Peyer's patch (tissue), 4 donors: Measurements from ENCODE around the gene YIPF1. TPM values are rescaled to one million over a fixed set of nuclear protein-coding genes. Genes with fewer than 3 reads are reported as not detected.

Experiments used
- DNase-seq, 3 donors: peaks; one replicate each; pipeline ENCODE4 v3.0.0-alpha.2; 2017 to 2019
- H3K27ac ChIP-seq, 4 donors: fragments of 200-600 bp; sonication (generic); one replicate each; pipeline ENCODE4 v1.5.1; 2016 to 2019
- H3K27me3 ChIP-seq, 2 donors: fragments of 200-600 bp; sonication (generic); one replicate each; pipeline ENCODE4 v1.5.1; 2019
- H3K36me3 ChIP-seq, 3 donors: fragments of 200-600 bp; sonication (generic); one replicate each; pipeline ENCODE4 v1.5.1; 2016 to 2019
- H3K4me1 ChIP-seq, 4 donors: fragments of 200-600 bp; sonication (generic); one replicate each; pipeline ENCODE4 v1.5.1; 2016 to 2019
- H3K4me3 ChIP-seq, 4 donors: fragments of 200-600 bp; sonication (generic); 1 replicate in 3 of 4; 2 replicates in 1 of 4; pipeline ENCODE4 v1.5.1; 2016 to 2019; ENCODE audit warnings: mild to moderate bottlenecking in 1 of 4
- H3K9me3 ChIP-seq, 4 donors: fragments of 200-600 bp; sonication (generic); one replicate each; pipeline ENCODE4 v1.5.1; 2016 to 2019; ENCODE audit warnings: mild to moderate bottlenecking in 1 of 4
- POLR2A ChIP-seq, 2 donors: fragments of 450-650 bp; IDR thresholded peaks; one replicate each; pipeline ENCODE4 v1.5.1; 2017; ENCODE audit warnings: antibody characterized with exemption in 2 of 2, mild to moderate bottlenecking in 2 of 2, moderate library complexity in 2 of 2
- total RNA-seq, 4 donors: library from RNA; depleted of rRNA; stranded (reverse); fragments of >200 nt; gene quantifications; one replicate each; pipeline ENCODE4 v1.1.0, GENCODE V29; 2016
- TF ChIP-seq, protein P1 (sequence below), 6 experiments: fragments of 450-650 bp in 4 of 6; fragments of 200-600 bp in 2 of 6; sonication (generic) in 1 of 6; IDR thresholded peaks; one replicate each; pipeline ENCODE4 v1.5.1; 2017 to 2019; ENCODE audit warnings: antibody characterized with exemption in 6 of 6, mild to moderate bottlenecking in 3 of 6, moderate library complexity in 1 of 6

Gene YIPF1
- total RNA-seq, 4 donors from 2014 or later = 10.7 to 35.9 (median 20.4) TPM

DNA sequence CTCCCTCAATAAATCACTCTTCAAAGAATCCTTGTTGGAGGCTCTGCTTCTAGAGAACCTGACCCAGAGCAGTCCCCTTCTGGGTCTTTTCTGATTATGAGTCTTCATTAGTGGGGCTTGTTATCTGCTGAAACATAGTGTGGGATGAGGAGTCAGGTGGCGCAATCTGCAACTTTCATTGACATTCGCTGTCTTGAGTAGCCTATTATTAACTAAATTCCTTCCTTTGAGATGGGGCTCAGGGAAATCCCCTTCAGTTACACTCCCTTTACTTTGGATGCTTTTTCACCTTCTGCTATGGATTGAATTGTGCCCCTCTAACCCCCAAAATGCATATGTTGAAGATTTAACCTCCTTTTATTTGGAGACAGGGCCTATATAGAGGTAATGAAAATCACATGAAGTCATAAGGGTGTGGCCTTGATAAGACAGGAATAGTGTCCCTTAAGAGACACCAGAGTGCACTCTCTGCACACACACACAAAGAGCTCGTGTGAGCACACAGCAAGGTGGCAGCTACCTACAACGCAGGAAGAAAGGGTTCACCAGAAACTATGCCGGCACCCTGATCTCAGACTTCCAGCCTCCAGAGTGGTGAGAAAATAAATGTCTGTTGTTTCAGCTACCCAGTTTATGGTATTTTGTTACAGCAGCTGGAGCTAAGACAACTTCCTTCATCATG is 23.9 kb upstream of the YIPF1 start:
- Histone ChIP-seq H3K4me3 (no peak overlapping the region), H3K9me3 (no peaks in the 10 kb centered on the region), H3K27me3 (no peaks in the 10 kb centered on the region), H3K36me3 (no peaks in the 10 kb centered on the region), H3K4me1 (no peaks in the 10 kb centered on the region), H3K27ac (no peak overlapping the region)
- TF ChIP-seq, protein P1, sequence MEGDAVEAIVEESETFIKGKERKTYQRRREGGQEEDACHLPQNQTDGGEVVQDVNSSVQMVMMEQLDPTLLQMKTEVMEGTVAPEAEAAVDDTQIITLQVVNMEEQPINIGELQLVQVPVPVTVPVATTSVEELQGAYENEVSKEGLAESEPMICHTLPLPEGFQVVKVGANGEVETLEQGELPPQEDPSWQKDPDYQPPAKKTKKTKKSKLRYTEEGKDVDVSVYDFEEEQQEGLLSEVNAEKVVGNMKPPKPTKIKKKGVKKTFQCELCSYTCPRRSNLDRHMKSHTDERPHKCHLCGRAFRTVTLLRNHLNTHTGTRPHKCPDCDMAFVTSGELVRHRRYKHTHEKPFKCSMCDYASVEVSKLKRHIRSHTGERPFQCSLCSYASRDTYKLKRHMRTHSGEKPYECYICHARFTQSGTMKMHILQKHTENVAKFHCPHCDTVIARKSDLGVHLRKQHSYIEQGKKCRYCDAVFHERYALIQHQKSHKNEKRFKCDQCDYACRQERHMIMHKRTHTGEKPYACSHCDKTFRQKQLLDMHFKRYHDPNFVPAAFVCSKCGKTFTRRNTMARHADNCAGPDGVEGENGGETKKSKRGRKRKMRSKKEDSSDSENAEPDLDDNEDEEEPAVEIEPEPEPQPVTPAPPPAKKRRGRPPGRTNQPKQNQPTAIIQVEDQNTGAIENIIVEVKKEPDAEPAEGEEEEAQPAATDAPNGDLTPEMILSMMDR (IDR thresholded peaks at IDR 0.05) = peak in 2 of 6 experiments; percentile 19 to 31
- TF ChIP-seq POLR2A (IDR thresholded peaks at IDR 0.05) = no peak
- DNase-seq = no peak

- DNase-seq = no peak
- TF ChIP-seq POLR2A (IDR thresholded peaks at IDR 0.05) = no peak
- Histone ChIP-seq H3K27ac (no peak overlapping the region), H3K4me1 (no peaks in the 10 kb centered on the region), H3K36me3 (no peaks in the 10 kb centered on the region), H3K27me3 (no peaks in the 10 kb centered on the region), H3K4me3 (no peak overlapping the region), H3K9me3 (no peaks in the 10 kb centered on the region)
Observed at GRCh38 chr1:53911442-53911841, 21.8 kb upstream of the YIPF1 start.

DNA sequence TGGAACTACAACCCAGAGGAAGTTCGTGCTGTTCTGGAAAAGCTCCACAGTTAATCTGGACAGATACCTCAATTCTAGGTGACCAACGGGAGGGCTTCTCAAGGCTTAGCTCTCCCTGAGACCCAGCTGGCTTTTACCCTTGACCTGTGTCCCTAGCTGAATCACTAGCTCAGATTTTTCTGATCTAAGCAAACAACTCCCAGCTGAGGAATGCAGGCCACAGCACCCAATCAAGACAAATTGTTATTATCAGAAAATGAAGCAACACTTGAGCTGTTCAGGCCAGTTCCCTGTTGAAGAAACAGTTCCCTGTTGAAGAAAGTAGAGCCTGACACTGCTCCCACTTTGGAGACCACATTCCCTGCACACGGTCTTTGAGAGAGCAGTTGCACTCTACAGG is 20.3 kb upstream of the YIPF1 start:
- TF ChIP-seq, protein P1 (IDR thresholded peaks at IDR 0.05) = no peak
- no peak for TF ChIP-seq POLR2A (IDR thresholded peaks at IDR 0.05)
- no peaks in the 10 kb centered on the region for H3K4me1 ChIP-seq
- no peak for DNase-seq
- no peaks in the 10 kb centered on the region for H3K27me3 ChIP-seq
- no peaks in the 10 kb centered on the region for H3K9me3 ChIP-seq
- no peaks in the 10 kb centered on the region for H3K36me3 ChIP-seq
- no peak overlapping the region for H3K4me3 ChIP-seq
- H3K27ac ChIP-seq = no peak overlapping the region

DNA sequence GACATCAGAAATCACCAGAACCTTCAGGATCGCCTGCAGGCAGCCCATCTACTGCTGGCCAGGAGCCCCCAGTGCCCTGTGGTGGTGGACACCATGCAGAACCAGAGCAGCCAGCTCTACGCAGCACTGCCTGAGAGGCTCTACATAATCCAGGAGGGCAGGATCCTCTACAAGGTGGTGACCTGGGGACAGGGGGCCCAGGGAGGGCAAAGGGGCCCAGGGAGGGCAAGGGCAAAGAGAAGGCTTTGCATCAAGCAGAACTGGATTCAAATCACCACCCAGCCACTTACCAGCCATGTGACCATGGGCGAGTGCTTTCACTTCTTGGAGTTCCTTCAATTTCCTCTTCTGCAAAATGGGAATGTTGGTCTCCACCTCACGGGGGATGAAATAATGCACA is 16.5 kb upstream of the YIPF1 start:
- DNase-seq = no peak
- TF ChIP-seq, protein P1 (IDR thresholded peaks at IDR 0.05) = no peak
- no peak for TF ChIP-seq POLR2A (IDR thresholded peaks at IDR 0.05)
- Histone ChIP-seq H3K27ac (no peak overlapping the region), H3K36me3 (no peaks in the 10 kb centered on the region), H3K4me3 (no peak overlapping the region), H3K4me1 (no peaks in the 10 kb centered on the region), H3K27me3 (no peaks in the 10 kb centered on the region), H3K9me3 (no peaks in the 10 kb centered on the region)

DNA sequence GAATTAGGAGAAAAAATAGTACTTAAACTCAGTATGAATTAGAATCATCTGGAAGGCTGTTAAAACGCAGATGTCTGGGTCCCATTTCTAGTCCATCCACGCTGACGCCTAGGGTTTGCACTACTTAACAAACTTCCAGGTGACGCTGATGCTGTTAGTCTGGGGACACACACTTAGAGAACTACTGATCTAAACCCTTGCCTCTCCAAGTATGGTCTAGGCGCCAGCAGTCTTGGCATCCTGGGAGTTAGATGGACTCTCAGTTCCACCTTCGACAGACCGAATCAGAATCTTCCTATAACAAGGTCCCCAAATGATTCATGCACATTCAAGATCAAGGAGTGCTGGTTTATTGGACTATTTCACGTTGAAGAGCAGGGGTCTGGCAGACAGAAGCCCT is 15.9 kb upstream of the YIPF1 start:
- H3K36me3 ChIP-seq = no peaks in the 10 kb centered on the region
- H3K4me1 ChIP-seq = no peaks in the 10 kb centered on the region
- no peaks in the 10 kb centered on the region for H3K27me3 ChIP-seq
- no peaks in the 10 kb centered on the region for H3K9me3 ChIP-seq
- DNase-seq = no peak
- no peak overlapping the region for H3K27ac ChIP-seq
- no peak overlapping the region for H3K4me3 ChIP-seq
- TF ChIP-seq, protein P1 (IDR thresholded peaks at IDR 0.05) = no peak
- TF ChIP-seq POLR2A (IDR thresholded peaks at IDR 0.05) = no peak

GRCh38 chr1:53902235-53903138 is 12.9 kb upstream of the YIPF1 start:
- no peak for DNase-seq
- Histone ChIP-seq H3K27me3 (no peaks in the 10 kb centered on the region), H3K4me3 (no peak overlapping the region), H3K27ac (no peak overlapping the region), H3K36me3 (no peaks in the 10 kb centered on the region), H3K4me1 (peaks cover 0 to 13% (median 0%) of the 10 kb centered on the region in 4 donors), H3K9me3 (no peaks in the 10 kb centered on the region)
- TF ChIP-seq POLR2A (IDR thresholded peaks at IDR 0.05) = no peak
- TF ChIP-seq, protein P1 (IDR thresholded peaks at IDR 0.05) = no peak
